Measurements from ENCODE around the gene RPS27. TPM values are rescaled to one million over a fixed set of nuclear protein-coding genes. Genes with fewer than 3 reads are reported as not detected.
A peak's percentile ranks its signal among the peaks of the same experiment; 100 is the strongest.

The RPS27 gene
- total and polyA plus RNA-seq, 2 of the 13 experiments (the other 11 are each of a cell fraction or from before 2014, with no cell fraction given): 3,737 to 9,964 TPM

GRCh38 chr1:153967107-153967999 lies 23.2 kb upstream of the RPS27 start, which contains the start of gene CREB3L4 (continued):
- TF ChIP-seq, protein P1, sequence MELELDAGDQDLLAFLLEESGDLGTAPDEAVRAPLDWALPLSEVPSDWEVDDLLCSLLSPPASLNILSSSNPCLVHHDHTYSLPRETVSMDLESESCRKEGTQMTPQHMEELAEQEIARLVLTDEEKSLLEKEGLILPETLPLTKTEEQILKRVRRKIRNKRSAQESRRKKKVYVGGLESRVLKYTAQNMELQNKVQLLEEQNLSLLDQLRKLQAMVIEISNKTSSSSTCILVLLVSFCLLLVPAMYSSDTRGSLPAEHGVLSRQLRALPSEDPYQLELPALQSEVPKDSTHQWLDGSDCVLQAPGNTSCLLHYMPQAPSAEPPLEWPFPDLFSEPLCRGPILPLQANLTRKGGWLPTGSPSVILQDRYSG (CRISPR knock-in tag; IDR thresholded peaks at IDR 0.05): 0 out of 2 replicates have a peak, but pooled peaks have one; percentile 84
- peak; percentile 92 for TF ChIP-seq CCDC6 (CRISPR knock-in tag; IDR thresholded peaks at IDR 0.05)
- TF ChIP-seq HOXA5 (CRISPR knock-in tag; IDR thresholded peaks at IDR 0.05): peak; percentile 34; the same call in 1 of the 2 replicates
- no peak for TF ChIP-seq ZNF468 (CRISPR knock-in tag; IDR thresholded peaks at IDR 0.05)
- TF ChIP-seq ZNF605 (CRISPR knock-in tag; IDR thresholded peaks at IDR 0.05): peak; percentile 95
- TF ChIP-seq ZNF841 (CRISPR knock-in tag; IDR thresholded peaks at IDR 0.05; ENCODE audit: borderline replicate concordance): 0 out of 2 replicates have a peak, but pooled peaks have one; percentile 60
- no peak for TF ChIP-seq ZNF44 (CRISPR knock-in tag; IDR thresholded peaks at IDR 0.05)
- TF ChIP-seq CERS6 (CRISPR knock-in tag; IDR thresholded peaks at IDR 0.05): no peak
- 0 out of 2 replicates have a peak, but pooled peaks have one; percentile 68 for TF ChIP-seq ZFP36L2 (CRISPR knock-in tag; IDR thresholded peaks at IDR 0.05)
- TF ChIP-seq ZNF672 (CRISPR knock-in tag; IDR thresholded peaks at IDR 0.05): no peak
- TF ChIP-seq GRHL1 (CRISPR knock-in tag; conservative IDR thresholded peaks at IDR 0.05): no peak
- no peak for TF ChIP-seq MAFK (conservative IDR thresholded peaks at IDR 0.05 in 1 of 2, IDR thresholded peaks at IDR 0.05 in 1 of 2; ENCODE audit: low read length in 2 of 2)
- no peak for TF ChIP-seq HNRNPUL1 (IDR thresholded peaks at IDR 0.05; ENCODE audit: low read depth, low read length)
- TF ChIP-seq ZNF780A (CRISPR knock-in tag; IDR thresholded peaks at IDR 0.05): no peak
- TF ChIP-seq ZBTB3 (CRISPR knock-in tag; IDR thresholded peaks at IDR 0.05; ENCODE audit: borderline replicate concordance, low read depth): peak; percentile 85
- no peak for TF ChIP-seq KDM6A (CRISPR knock-in tag; IDR thresholded peaks at IDR 0.05; ENCODE audit: low read depth)
- no peak for TF ChIP-seq ZNF382 (CRISPR knock-in tag; IDR thresholded peaks at IDR 0.05; ENCODE audit: borderline replicate concordance)
- no peak; the same call in 1 of the 2 replicates for TF ChIP-seq CEBPB (IDR thresholded peaks at IDR 0.05; ENCODE audit: borderline replicate concordance, low read depth, low read length)
- TF ChIP-seq, protein P2, sequence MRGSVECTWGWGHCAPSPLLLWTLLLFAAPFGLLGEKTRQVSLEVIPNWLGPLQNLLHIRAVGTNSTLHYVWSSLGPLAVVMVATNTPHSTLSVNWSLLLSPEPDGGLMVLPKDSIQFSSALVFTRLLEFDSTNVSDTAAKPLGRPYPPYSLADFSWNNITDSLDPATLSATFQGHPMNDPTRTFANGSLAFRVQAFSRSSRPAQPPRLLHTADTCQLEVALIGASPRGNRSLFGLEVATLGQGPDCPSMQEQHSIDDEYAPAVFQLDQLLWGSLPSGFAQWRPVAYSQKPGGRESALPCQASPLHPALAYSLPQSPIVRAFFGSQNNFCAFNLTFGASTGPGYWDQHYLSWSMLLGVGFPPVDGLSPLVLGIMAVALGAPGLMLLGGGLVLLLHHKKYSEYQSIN (CRISPR knock-in tag; IDR thresholded peaks at IDR 0.05; ENCODE audit: borderline replicate concordance): no peak
- TF ChIP-seq FOXK1 (CRISPR knock-in tag; IDR thresholded peaks at IDR 0.05; ENCODE audit: borderline replicate concordance, low read depth): peak; percentile 72
- peak; percentile 83 for TF ChIP-seq ZNF639 (CRISPR knock-in tag; conservative IDR thresholded peaks at IDR 0.05)
- TF ChIP-seq SIX1 (CRISPR knock-in tag; IDR thresholded peaks at IDR 0.05; ENCODE audit: borderline replicate concordance): peak; percentile 92
- peak in 1 of 2 experiments; percentile 67; a peak in 2 of 4 replicates for TF ChIP-seq NR2F1 (CRISPR knock-in tag; IDR thresholded peaks at IDR 0.05)
